PFSK-1 (cell line): ENCODE results near the gene CD81.

Experiments used
- POLR2AphosphoS5 ChIP-seq: IDR thresholded peaks from 2 replicates; pipeline ENCODE4 v1.6.1; 2012; ENCODE audit warnings: low read depth, mild to moderate bottlenecking, control low read depth, low read length, moderate library complexity
- REST ChIP-seq, 2 experiments: IDR thresholded peaks; 2 replicates each; pipeline versions ENCODE4 v1.6.1 to v1.8.0; 2011 to 2012; ENCODE audit warnings: low read depth in 2 of 2, low read length in 2 of 2, control low read depth in 1 of 2, inconsistent platforms in 1 of 2, mild to moderate bottlenecking in 1 of 2, moderate library complexity in 1 of 2; ENCODE audit not compliant: insufficient read depth in 1 of 2
- SIN3A ChIP-seq: IDR thresholded peaks from 2 replicates; pipeline ENCODE4 v1.6.1; 2012; ENCODE audit warnings: mild to moderate bottlenecking, low read length, moderate library complexity, borderline replicate concordance; ENCODE audit not compliant: insufficient read depth

GRCh38 chr11:2437516-2437915 lies 60.4 kb downstream of the CD81 start:
- TF ChIP-seq SIN3A, result no peak
- no peak for TF ChIP-seq POLR2AphosphoS5
- no peak for TF ChIP-seq REST (IDR thresholded peaks at IDR 0.05; ENCODE audit: insufficient read depth in 1 of 2, low read depth in 2 of 2, low read length in 2 of 2)
